Heart right ventricle (tissue), 16 donors: ENCODE measurements around the gene SFT2D1. TPM values are rescaled to one million over a fixed set of nuclear protein-coding genes. Genes with fewer than 3 reads are reported as not detected.
A peak's percentile ranks its signal among the peaks of the same experiment; 100 is the strongest.

Experiments
- ATAC-seq, 8 donors: fragments of 200-7000 bp; cut with Tn5 transposase; one replicate each; pipeline ENCODE4 v1.9.1; 2020; ENCODE audit warnings: mild to moderate bottlenecking in 8 of 8, moderate library complexity in 8 of 8, moderate number of reproducible peaks in 1 of 8
- DNase-seq, 2 donors: peaks; one replicate each; pipeline ENCODE4 v3.0.0-alpha.2; 2020
- H3K27ac ChIP-seq, 10 donors: fragments of 200-600 bp; sonication (generic) in 2 of 10; one replicate each; pipeline versions ENCODE4 v1.5.0 to v1.8.0; 2020 to 2022; ENCODE audit warnings: mild to moderate bottlenecking in 3 of 10
- H3K27me3 ChIP-seq, 7 donors: fragments of 200-600 bp; one replicate each; pipeline ENCODE4 v1.8.0; 2021 to 2022; ENCODE audit warnings: mild to moderate bottlenecking in 2 of 7
- H3K36me3 ChIP-seq, 9 donors: fragments of 200-600 bp; sonication (generic) in 1 of 9; one replicate each; pipeline versions ENCODE4 v1.5.0 to v1.8.0; 2020 to 2022; ENCODE audit warnings: mild to moderate bottlenecking in 2 of 9
- H3K4me1 ChIP-seq, 9 donors: fragments of 200-600 bp; sonication (generic) in 1 of 9; one replicate each; pipeline versions ENCODE4 v1.5.0 to v1.8.0; 2020 to 2022; ENCODE audit warnings: mild to moderate bottlenecking in 4 of 9
- H3K4me3 ChIP-seq, 10 donors: fragments of 200-600 bp; sonication (generic) in 2 of 10; one replicate each; pipeline versions ENCODE4 v1.5.0 to v1.8.0; 2020 to 2022; ENCODE audit warnings: mild to moderate bottlenecking in 7 of 10, moderate library complexity in 2 of 10
- H3K9me3 ChIP-seq, 11 donors: fragments of 200-600 bp in 10 of 11; sonication (generic) in 2 of 11; one replicate each; pipeline versions ENCODE4 v1.5.0 to v1.8.0; 2013 to 2022; ENCODE audit warnings: mild to moderate bottlenecking in 2 of 11, control low read depth in 1 of 11, moderate library complexity in 1 of 11
- CTCF ChIP-seq, 9 donors: fragments of 200-600 bp; sonication (generic) in 2 of 9; IDR thresholded peaks; one replicate each; pipeline versions ENCODE4 v1.5.0 to v1.8.0; 2021 to 2022; ENCODE audit warnings: antibody characterized with exemption in 9 of 9, mild to moderate bottlenecking in 5 of 9, moderate library complexity in 1 of 9
- WGBS, 2 donors: extraction: QIAGEN DNeasy Blood & Tissue Kit; methylation state at CpG; one replicate each; pipeline ENCODE4 v1.1.7; 2013; ENCODE audit warnings: inconsistent platforms in 1 of 2; 5-methylcytosine and 5-hydroxymethylcytosine counted together
- intact Hi-C, 10 donors: fragments of 100-400 bp; cut with DNase I; formaldehyde crosslinking; loops; one replicate each; pipeline versions ENCODE4 v1.11.1 to v1.14.2; 2022
- polyA plus RNA-seq, 2 donors: library from polyadenylated mRNA; stranded (reverse); fragments of 200-250 nt; gene quantifications; one replicate each; pipeline ENCODE4 v1.2.3, GENCODE V29; 2013
- total RNA-seq, 10 donors: library from RNA; stranded (reverse); fragmentation: NEBNext Ultra II Directional in 3 of 10; extraction: Animal tissue kit (Norgen Biotek cat#: 25700) in 3 of 10; gene quantifications; one replicate each; pipeline versions ENCODE4 v1.2.1 to v1.2.4, GENCODE V29; 2021 to 2023
- donor health status: Arrhythmogenic right ventricular cardiomyopathy.
- donor health status: ischemic (EF 13 %, LVEDD 7.1; RV severe dilation, severe dysfunction).
- donor health status: healthy with polysubstance abuse.
- donor health status: DM: no; HTN: yes; CAD: no.
- donor health status: DM: no; HTN: no; CAD: no.
- donor health status: ischemic (EF 25% LVEDD 6.9; RV normal size, moderate dysfunction).
- donor health status: ischemic (EF 25% LVEDD 5.7; RV mildly dilated, moderate dysfunction).
- donor health status: healthy.
- donor health status: DM: yes; HTN: yes; CAD: no.
- donor health status: Ischemic cardiomyopathy.
- donor health status: ischemic (EF 35%, LVEDD 5.7; RV mildly dilated, moderate dysfunction).
- donor health status: nonischemic (EF 11% LVEDD 7.7; RV severe dilation, severe dysfunction).
- donor health status: DM: yes; HTN: yes; CAD: no.
- donor health status: PGD.
- donor health status: ischemic (EF 29% LVEDD 5.4; RV normal size, mild dysfunction).
- donor health status: nonischemic (EF 23%, LVEDD 6.1; RV moderate dilation, normal function).

SFT2D1 gene
- total and polyA plus RNA-seq, 12 donors = 15.6 to 43.6 (median 22.1) TPM

- Histone ChIP-seq H3K9me3 (no peaks in the 10 kb centered on the region), H3K36me3 (no peaks in the 10 kb centered on the region), H3K27ac (no peak overlapping the region), H3K4me3 (no peak overlapping the region), H3K27me3 (peaks cover 17 to 50% (median 38%) of the 10 kb centered on the region in 7 donors), H3K4me1 (peaks cover 0 to 13% (median 9%) of the 10 kb centered on the region in 9 donors)
- no peak for DNase-seq
- intact Hi-C loops = loop anchor here in 6 of 10 donors (5.0 to 10.0 kb wide), 3 partner anchors 84 to 92 kb away; no protein-coding TSS in a partner anchor
- WGBS, 2 donors = 89 to 92% methylated on average over 12 of the region's 12 CpGs
- no peak for TF ChIP-seq CTCF (IDR thresholded peaks at IDR 0.05)
- no peak for ATAC-seq
Observed at GRCh38 chr6:166310634-166311033, 31.7 kb downstream of the SFT2D1 start.

GRCh38 chr6:166309977-166310376, 32.4 kb downstream of the SFT2D1 start:
- DNase-seq (no peak), ATAC-seq (no peak)
- Histone ChIP-seq H3K4me1 (peaks cover 0 to 13% (median 9%) of the 10 kb centered on the region in 9 donors), H3K27me3 (peaks cover 17 to 57% (median 44%) of the 10 kb centered on the region in 7 donors), H3K36me3 (no peaks in the 10 kb centered on the region), H3K4me3 (no peak overlapping the region), H3K9me3 (no peaks in the 10 kb centered on the region), H3K27ac (no peak overlapping the region)
- TF ChIP-seq CTCF (IDR thresholded peaks at IDR 0.05) = no peak
- WGBS, 2 donors = 81 to 88% methylated on average over 9 of the region's 9 CpGs
- intact Hi-C loops = loop anchor here in 6 of 10 donors (5.0 to 10.0 kb wide), 3 partner anchors 85 to 92 kb away; no protein-coding TSS in a partner anchor

GRCh38 chr6:166308769-166309589, 33.4 kb downstream of the SFT2D1 start:
- intact Hi-C loops = no loop called here
- H3K27me3 ChIP-seq = peaks cover 17 to 67% (median 53%) of the 10 kb centered on the region in 7 donors
- 54 to 62% methylated on average over 11 of the region's 11 CpGs for WGBS, 2 donors
- H3K9me3 ChIP-seq = no peaks in the 10 kb centered on the region
- H3K36me3 ChIP-seq = no peaks in the 10 kb centered on the region
- H3K4me3 ChIP-seq = peak overlapping the region in 5 of 10 donors; percentile 44 to 62 (median 54)
- DNase-seq (no peak), ATAC-seq (no peak)
- H3K27ac ChIP-seq = no peak overlapping the region
- no peak for TF ChIP-seq CTCF (IDR thresholded peaks at IDR 0.05)
- H3K4me1 ChIP-seq = peaks cover 0 to 13% (median 9%) of the 10 kb centered on the region in 9 donors

GRCh38 chr6:166308033-166308768, 34.1 kb downstream of the SFT2D1 start, which contains the start of gene PRR18:
Gene PRR18 (minus strand): TSS chr6:166308392. CDS start chr6:166308142, 250 bp downstream.
- Histone ChIP-seq H3K27ac (no peak within 1 kb of the TSS), H3K4me3 (peak within 1 kb of the TSS; percentile 41 to 62 (median 48)), H3K36me3 (no peaks in the 10 kb centered on the region), H3K9me3 (no peaks in the 10 kb centered on the region), H3K27me3 (peaks cover 17 to 75% (median 58%) of the 10 kb centered on the region in 7 donors), H3K4me1 (peaks cover 0 to 13% (median 9%) of the 10 kb centered on the region in 9 donors)
- intact Hi-C loops = no loop called here
- TF ChIP-seq CTCF (IDR thresholded peaks at IDR 0.05) = no peak
- WGBS, 2 donors = 1 to 2% methylated on average over 56 to 71 of the region's 74 CpGs
- DNase-seq (no peak), ATAC-seq (peak in 7 of 8 donors; percentile 34 to 74 (median 61))
